Endometrial microvascular endothelial cells (primary cell): ENCODE results near the gene C2orf92. TPM values are rescaled to one million over a fixed set of nuclear protein-coding genes. Genes with fewer than 3 reads are reported as not detected.
"Not testable (repeated sequence)": the region's sequence is repeated elsewhere in the genome, so short reads cannot be mapped to it uniquely, and the experiment has no call there.

Source experiments
- in situ Hi-C: cut with HindIII; loops from 2 replicates; pipeline ENCODE4 v1.10.0; 2017; ENCODE audit warnings: low sequenced_read_pairs, low pct_unique_long_range_greater_than_20kb; ENCODE audit errors: inconsistent ontology term
- total RNA-seq: library from RNA; depleted of rRNA; stranded (reverse); fragments of >200 nt; gene quantifications from one replicate; pipeline ENCODE4 v1.2.3, GENCODE V29; 2015; ENCODE audit errors: inconsistent ontology term

The C2orf92 gene
- total RNA-seq, 1 donor from 2014 or later = not detected

GRCh38 chr2:97677480-97677879 lies 8.0 kb downstream of the C2orf92 start:
- in situ Hi-C loops = no loop called here

GRCh38 chr2:97678298-97678697 lies 8.8 kb downstream of the C2orf92 start:
- in situ Hi-C loops = no loop called here

- in situ Hi-C loops = not testable (repeated sequence)
Observed at GRCh38 chr2:97687235-97687634, 17.7 kb downstream of the C2orf92 start.

GRCh38 chr2:97688062-97688827 lies 18.7 kb downstream of the C2orf92 start:
- in situ Hi-C loops = no loop called here

- in situ Hi-C loops = no loop called here
Observed at GRCh38 chr2:97691166-97691565, 21.7 kb downstream of the C2orf92 start.

- in situ Hi-C loops = no loop called here
Observed at GRCh38 chr2:97693476-97693875, 24.0 kb downstream of the C2orf92 start.

- in situ Hi-C loops = no loop called here
Observed at GRCh38 chr2:97695744-97696143, 26.2 kb downstream of the C2orf92 start.

GRCh38 chr2:97697252-97698235 lies 28.0 kb downstream of the C2orf92 start:
- in situ Hi-C loops = no loop called here

GRCh38 chr2:97698530-97698929 lies 29.0 kb downstream of the C2orf92 start:
- in situ Hi-C loops = no loop called here

- in situ Hi-C loops = no loop called here
Observed at GRCh38 chr2:97699765-97700444, 30.4 kb downstream of the C2orf92 start.

- in situ Hi-C loops = no loop called here
Observed at GRCh38 chr2:97701186-97701585, 31.7 kb downstream of the C2orf92 start.

- in situ Hi-C loops = no loop called here
Observed at GRCh38 chr2:97701851-97702465, 32.4 kb downstream of the C2orf92 start.

GRCh38 chr2:97702731-97703470 lies 33.4 kb downstream of the C2orf92 start:
- in situ Hi-C loops = no loop called here

- in situ Hi-C loops = no loop called here
Observed at GRCh38 chr2:97703741-97704140, 34.2 kb downstream of the C2orf92 start.

GRCh38 chr2:97704989-97705388 lies 35.5 kb downstream of the C2orf92 start:
- in situ Hi-C loops = no loop called here

- in situ Hi-C loops = no loop called here
Observed at GRCh38 chr2:97706112-97706511, 36.6 kb downstream of the C2orf92 start.

- in situ Hi-C loops = no loop called here
Observed at GRCh38 chr2:97706708-97707345, 37.3 kb downstream of the C2orf92 start.
